Measurements from ENCODE around the gene SUPT20H.

DNA sequence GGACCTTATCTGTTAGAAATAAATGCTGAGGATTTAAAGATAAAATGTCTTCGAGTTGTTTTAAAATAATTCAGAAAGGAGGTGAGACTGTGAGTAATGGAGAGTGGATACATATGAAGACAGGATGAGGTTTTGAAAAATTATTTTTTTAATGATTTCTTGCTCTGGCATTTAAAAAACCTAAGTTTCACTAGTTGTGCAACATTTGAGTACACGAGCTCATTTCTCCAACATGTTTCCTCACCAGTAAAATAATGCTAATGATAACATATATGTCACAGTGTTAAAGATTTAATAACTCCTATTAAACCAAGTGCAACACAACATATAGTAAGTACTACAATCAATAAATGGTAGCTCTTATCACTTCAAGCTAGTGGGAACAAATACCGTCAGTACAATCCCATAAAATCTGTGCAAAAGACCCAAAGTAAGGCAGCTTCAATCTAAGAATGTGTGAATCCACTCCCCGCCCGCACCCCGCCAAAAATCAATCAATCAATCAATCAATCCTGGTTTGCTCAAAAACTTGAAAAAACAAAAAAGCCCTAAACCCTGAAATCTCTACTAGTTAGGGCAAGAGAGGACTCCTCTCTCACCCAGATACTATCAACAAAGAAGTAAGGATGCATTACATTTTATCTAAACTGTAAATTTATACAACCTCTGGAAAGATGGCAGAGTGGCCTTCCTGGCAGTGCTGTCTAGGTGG lies 61.6 kb downstream of the SUPT20H start:
- no peak for TF ChIP-seq POLR2AphosphoS5 (IDR thresholded peaks at IDR 0.05; ENCODE audit: low read depth, low read length)
- no peak for TF ChIP-seq SIN3A (IDR thresholded peaks at IDR 0.05; ENCODE audit: borderline replicate concordance, insufficient read depth, low read length)
- no peak for TF ChIP-seq REST (IDR thresholded peaks at IDR 0.05; ENCODE audit: insufficient read depth in 1 of 2, low read depth in 2 of 2, low read length in 2 of 2)

Measured in PFSK-1 (cell line).